Measurements from ENCODE around the gene SMCO3.

- no peak for TF ChIP-seq POLR2A (IDR thresholded peaks at IDR 0.05)
- TF ChIP-seq CTCF (IDR thresholded peaks at IDR 0.05 in 4 of 5, conservative IDR thresholded peaks at IDR 0.05 in 1 of 5): no peak
Observed at GRCh38 chr12:14842315-14842714, 28.3 kb upstream of the SMCO3 start.

Data from gastrocnemius medialis (tissue), 4 donors.